HL-60 (cell line): ENCODE results near the gene KCNK17.

Experiments used
- DNase-seq, 2 experiments: peaks; one replicate each; pipeline ENCODE4 v3.0.0-alpha.2; 2010 to 2020; ENCODE audit warnings: low read depth in 1 of 2, low spot score in 1 of 2
- H3K27ac ChIP-seq: fragments of 250-450 bp; sonication (Bioruptor Pico); replicated peaks from 2 replicates; pipeline ENCODE4 v1.5.1; 2020; ENCODE audit warnings: mild to moderate bottlenecking, moderate library complexity
- H3K27me3 ChIP-seq: fragments of 250-450 bp; sonication (Bioruptor Pico); 2 replicates; pipeline ENCODE4 v1.5.1; 2021; ENCODE audit warnings: mild to moderate bottlenecking, moderate library complexity; ENCODE audit not compliant: insufficient read depth, poor library complexity, severe bottlenecking
- H3K4me3 ChIP-seq: replicated peaks from 2 replicates; pipeline ENCODE4 v1.5.1; 2011; ENCODE audit warnings: mild to moderate bottlenecking, control low read depth, low read length; ENCODE audit not compliant: insufficient read depth
- CTCF ChIP-seq: IDR thresholded peaks from one replicate; pipeline ENCODE4 v1.5.1; 2011; ENCODE audit warnings: low read length, control low read depth, inconsistent platforms; ENCODE audit not compliant: insufficient read depth
- GABPA ChIP-seq: IDR thresholded peaks from 2 replicates; pipeline ENCODE4 v1.6.1; 2012; ENCODE audit warnings: low read depth
- POLR2AphosphoS5 ChIP-seq: IDR thresholded peaks from 2 replicates; pipeline ENCODE4 v1.6.1; 2012; ENCODE audit warnings: low read depth
- REST ChIP-seq: IDR thresholded peaks from 2 replicates; pipeline ENCODE4 v1.6.1; 2012; ENCODE audit warnings: low read depth; ENCODE audit not compliant: insufficient replicate concordance
- SPI1 ChIP-seq: IDR thresholded peaks from 2 replicates; pipeline ENCODE4 v1.6.1; 2012; ENCODE audit warnings: low read depth, mild to moderate bottlenecking, borderline replicate concordance

KCNK17 gene

GRCh38 chr6:39256294-39256940 lies 57.8 kb downstream of the KCNK17 start:
- Histone ChIP-seq H3K27ac (no peak overlapping the region), H3K4me3 (no peak overlapping the region), H3K27me3 (no peaks in the 10 kb centered on the region)
- TF ChIP-seq SPI1 (no peak), GABPA (no peak), POLR2AphosphoS5 (no peak), CTCF (no peak), REST (no peak)
- DNase-seq = no peak

- DNase-seq = no peak
- H3K4me3 ChIP-seq = no peak overlapping the region
- TF ChIP-seq SPI1 (no peak), GABPA (no peak)
- H3K27me3 ChIP-seq = no peaks in the 10 kb centered on the region
- no peak overlapping the region for H3K27ac ChIP-seq
These were observed 59.2 kb downstream of the KCNK17 start for GRCh38 chr6:39254999-39255535.

- H3K27me3 ChIP-seq = no peaks in the 10 kb centered on the region
- no peak overlapping the region for H3K27ac ChIP-seq
- H3K4me3 ChIP-seq = no peak overlapping the region
- TF ChIP-seq SPI1 (no peak), REST (no peak)
- no peak for DNase-seq
These were observed 62.8 kb downstream of the KCNK17 start for GRCh38 chr6:39251406-39251805.

GRCh38 chr6:39250507-39250906 lies 63.7 kb downstream of the KCNK17 start:
- no peak overlapping the region for H3K4me3 ChIP-seq
- no peak for DNase-seq
- TF ChIP-seq CTCF (no peak), SPI1 (no peak), REST (no peak), POLR2AphosphoS5 (no peak), GABPA (no peak)
- H3K27ac ChIP-seq = no peak overlapping the region
- no peaks in the 10 kb centered on the region for H3K27me3 ChIP-seq
